ENCODE results near the gene E4F1.

DNA sequence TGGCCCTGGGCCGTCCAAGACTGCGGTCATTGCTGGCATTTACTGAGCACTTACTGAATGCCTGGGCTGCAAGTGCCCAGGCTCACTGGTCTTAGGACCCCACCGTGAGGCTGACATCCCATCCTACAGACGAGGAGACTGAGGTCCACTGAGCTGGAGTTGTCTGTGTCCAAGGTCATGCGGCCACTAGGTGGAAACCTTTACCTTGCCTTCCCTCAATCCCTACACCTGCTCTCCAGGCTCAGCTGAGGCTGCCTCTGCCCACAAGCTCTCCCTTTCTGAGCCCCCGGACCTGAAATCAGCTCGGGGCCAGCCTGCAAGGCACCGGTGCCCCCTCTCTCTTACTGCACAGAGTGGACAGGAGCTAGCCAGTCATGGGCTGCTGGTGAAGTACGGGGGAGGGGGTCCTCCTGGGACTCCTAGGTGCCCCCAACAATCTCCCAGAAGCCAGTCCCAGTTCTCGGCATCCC, 28.5 kb upstream of the E4F1 start:
- TF ChIP-seq, protein P1, sequence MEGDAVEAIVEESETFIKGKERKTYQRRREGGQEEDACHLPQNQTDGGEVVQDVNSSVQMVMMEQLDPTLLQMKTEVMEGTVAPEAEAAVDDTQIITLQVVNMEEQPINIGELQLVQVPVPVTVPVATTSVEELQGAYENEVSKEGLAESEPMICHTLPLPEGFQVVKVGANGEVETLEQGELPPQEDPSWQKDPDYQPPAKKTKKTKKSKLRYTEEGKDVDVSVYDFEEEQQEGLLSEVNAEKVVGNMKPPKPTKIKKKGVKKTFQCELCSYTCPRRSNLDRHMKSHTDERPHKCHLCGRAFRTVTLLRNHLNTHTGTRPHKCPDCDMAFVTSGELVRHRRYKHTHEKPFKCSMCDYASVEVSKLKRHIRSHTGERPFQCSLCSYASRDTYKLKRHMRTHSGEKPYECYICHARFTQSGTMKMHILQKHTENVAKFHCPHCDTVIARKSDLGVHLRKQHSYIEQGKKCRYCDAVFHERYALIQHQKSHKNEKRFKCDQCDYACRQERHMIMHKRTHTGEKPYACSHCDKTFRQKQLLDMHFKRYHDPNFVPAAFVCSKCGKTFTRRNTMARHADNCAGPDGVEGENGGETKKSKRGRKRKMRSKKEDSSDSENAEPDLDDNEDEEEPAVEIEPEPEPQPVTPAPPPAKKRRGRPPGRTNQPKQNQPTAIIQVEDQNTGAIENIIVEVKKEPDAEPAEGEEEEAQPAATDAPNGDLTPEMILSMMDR (IDR thresholded peaks at IDR 0.05) = peak; percentile 70
- no peak for TF ChIP-seq ZFX (IDR thresholded peaks at IDR 0.05; ENCODE audit: borderline replicate concordance)

Measured in 22Rv1 (cell line).